Measurements from ENCODE around the gene THSD8. TPM values are rescaled to one million over a fixed set of nuclear protein-coding genes. Genes with fewer than 3 reads are reported as not detected.

The THSD8 gene
- not detected in 2 replicates for total RNA-seq

GRCh38 chr19:12801466-12802266 lies at the start of gene THSD8, which contains the start of gene PRDX2:
TSS of gene THSD8 (plus strand) at chr19:12802069. CDS start at chr19:12802072, 3 bp downstream.
TSS of gene PRDX2 (minus strand) at chr19:12801800. CDS start at chr19:12801261, 539 bp downstream.

GRCh38 chr19:12774588-12775555 lies 27.0 kb upstream of the THSD8 start, which contains the start of gene HOOK2:
TSS of gene HOOK2 (minus strand) at chr19:12775552. CDS start at chr19:12775449, 103 bp downstream.

GRCh38 chr19:12791345-12792050 lies 10.4 kb upstream of the THSD8 start, which contains the start of gene JUNB:
TSS of gene JUNB (plus strand) at chr19:12791486. CDS start at chr19:12791772, 286 bp downstream.

GRCh38 chr19:12806242-12807081 lies 4.6 kb downstream of the THSD8 start, which contains the start of gene RNASEH2A:
TSS of gene RNASEH2A (plus strand) at chr19:12806584. CDS start at chr19:12806674, 90 bp downstream.

GRCh38 chr19:12834566-12834943 lies 32.7 kb downstream of the THSD8 start, which contains the start of gene RTBDN:
TSS of gene RTBDN (minus strand) at chr19:12834579. CDS start at chr19:12829979, 4,600 bp downstream.

GRCh38 chr19:12838182-12838885 lies 36.5 kb downstream of the THSD8 start, which contains the start of gene MAST1:
TSS of gene MAST1 (plus strand) at chr19:12838515. CDS start at chr19:12838573, 58 bp downstream.

Other genes with a start within 250 kb of the THSD8 start
- gene ZNF490, start 191.3 kb upstream of the THSD8 start, total RNA-seq = 4.5 and 7.8 TPM in 2 replicates
- gene ZNF791, start 191.1 kb upstream of the THSD8 start, total RNA-seq = 10.8 and 14.9 TPM in 2 replicates
- 20.5 and 24.0 TPM in 2 replicates for gene MAN2B1, start 135.3 kb upstream of the THSD8 start, total RNA-seq
- 8.8 and 9.6 TPM in 2 replicates for gene WDR83, start 135.3 kb upstream of the THSD8 start, total RNA-seq
- gene DHPS, start 120.2 kb upstream of the THSD8 start, total RNA-seq = 59.4 and 60.9 TPM in 2 replicates
- gene GNG14, start 114.1 kb upstream of the THSD8 start, total RNA-seq = not detected in 2 replicates
- gene FBXW9, start 105.4 kb upstream of the THSD8 start, total RNA-seq = 7.0 and 14.6 TPM in 2 replicates
- gene TNPO2, start 78.1 kb upstream of the THSD8 start, total RNA-seq = 17.2 and 23.4 TPM in 2 replicates
- 143 and 162 TPM in 2 replicates for gene TRIR, start 67.4 kb upstream of the THSD8 start, total RNA-seq
- gene GET3, start 64.6 kb upstream of the THSD8 start, total RNA-seq = 89.0 and 108 TPM in 2 replicates
- gene BEST2, start 50.3 kb upstream of the THSD8 start, total RNA-seq = not detected in 2 replicates
- gene HOOK2, start 26.5 kb upstream of the THSD8 start, total RNA-seq = 7.1 and 8.5 TPM in 2 replicates
- gene JUNB, start 10.6 kb upstream of the THSD8 start, total RNA-seq = 48.3 and 73.4 TPM in 2 replicates
- gene PRDX2, start 269 bp upstream of the THSD8 start, total RNA-seq = 258 and 276 TPM in 2 replicates
- 35.4 and 36.8 TPM in 2 replicates for gene RNASEH2A, start 4.5 kb downstream of the THSD8 start, total RNA-seq
- not detected in 2 replicates for gene RTBDN, start 32.5 kb downstream of the THSD8 start, total RNA-seq
- under 0.01 and 0.65 TPM in 2 replicates for gene MAST1, start 36.4 kb downstream of the THSD8 start, total RNA-seq
- gene DNASE2, start 79.4 kb downstream of the THSD8 start, total RNA-seq = 15.6 and 21.4 TPM in 2 replicates
- gene KLF1, start 85.1 kb downstream of the THSD8 start, total RNA-seq = under 0.01 TPM in 1 of 2 replicates, not detected in the other
- 48.1 and 50.6 TPM in 2 replicates for gene GCDH, start 89.1 kb downstream of the THSD8 start, total RNA-seq
- 0.30 and 0.32 TPM in 2 replicates for gene SYCE2, start 117.2 kb downstream of the THSD8 start, total RNA-seq
- gene FARSA, start 131.6 kb downstream of the THSD8 start, total RNA-seq = 60.1 and 63.2 TPM in 2 replicates
- gene CALR, start 136.5 kb downstream of the THSD8 start, total RNA-seq = 1,595 and 1,926 TPM in 2 replicates
- 50.0 and 66.1 TPM in 2 replicates for gene RAD23A, start 143.8 kb downstream of the THSD8 start, total RNA-seq
- 34.7 and 39.3 TPM in 2 replicates for gene GADD45GIP1, start 155.2 kb downstream of the THSD8 start, total RNA-seq
- gene DAND5, start 167.5 kb downstream of the THSD8 start, total RNA-seq = not detected in 2 replicates
- 5.5 and 13.1 TPM in 2 replicates for gene NFIX, start 193.4 kb downstream of the THSD8 start, total RNA-seq

Data from epithelial cell of umbilical artery (primary cell).